GM12875 (cell line): ENCODE data around the gene NR1I2.

Experiments used
- H3K4me3 ChIP-seq: one replicate; pipeline ENCODE4 v1.5.1; 2011; ENCODE audit warnings: low read depth, low read length, control low read depth
- CTCF ChIP-seq: IDR thresholded peaks from 2 replicates; pipeline ENCODE4 v1.5.1; 2011; ENCODE audit warnings: low read depth, mild to moderate bottlenecking, control low read depth, inconsistent platforms, low read length, moderate library complexity, borderline replicate concordance; ENCODE audit not compliant: insufficient read depth

NR1I2 gene

GRCh38 chr3:119765239-119765638 is 16.7 kb upstream of the NR1I2 start:
- TF ChIP-seq CTCF, result no peak
- no peak overlapping the region for H3K4me3 ChIP-seq

GRCh38 chr3:119767936-119768601 is 13.8 kb upstream of the NR1I2 start:
- no peak overlapping the region for H3K4me3 ChIP-seq
- no peak for TF ChIP-seq CTCF

GRCh38 chr3:119768668-119769393 is 13.1 kb upstream of the NR1I2 start:
- H3K4me3 ChIP-seq, result no peak overlapping the region
- TF ChIP-seq CTCF, result no peak

GRCh38 chr3:119769394-119770149 is 12.3 kb upstream of the NR1I2 start:
- TF ChIP-seq CTCF, result no peak
- no peak overlapping the region for H3K4me3 ChIP-seq

GRCh38 chr3:119774444-119774843 is 7.5 kb upstream of the NR1I2 start:
- H3K4me3 ChIP-seq, result no peak overlapping the region
- no peak for TF ChIP-seq CTCF

- H3K4me3 ChIP-seq, result no peak overlapping the region
- TF ChIP-seq CTCF, result no peak
Measured at GRCh38 chr3:119776304-119776703, 5.6 kb upstream of the NR1I2 start.
